K562 (cell line): ENCODE measurements around the gene RNF166. TPM values are rescaled to one million over a fixed set of nuclear protein-coding genes. Genes with fewer than 3 reads are reported as not detected.

Source experiments
- ATAC-seq: fragments of 200-7000 bp; cut with Tn5 transposase; 3 replicates; pipeline ENCODE4 v1.9.1; 2020; ENCODE audit warnings: moderate library complexity
- BruUV-seq: library from RNA; stranded (reverse); fragments of 400-500 nt; replicated peaks from 2 replicates; lab custom pipeline; 2021; lab: Mats Ljungman, UMichigan
- CTCF ChIA-PET: fragments of 300-600 bp; formaldehyde crosslinking; extraction: SDS; loops from one replicate; lab custom pipeline; 2021; ENCODE audit warnings: low intra/inter-chr PET ratio; lab: Yijun Ruan, JAX
- POLR2A ChIA-PET: fragments of 300-600, 350-650 bp; sonication (Branson Sonifier 250); formaldehyde crosslinking; extraction: SDS; loops from one replicate; lab custom pipeline; 2021; ENCODE audit warnings: antibody characterized with exemption, inconsistent platforms; lab: Yijun Ruan, JAX
- DNase-seq, 4 experiments: peaks; one replicate each; pipeline versions ENCODE4 v3.0.0 to v3.0.0-alpha.2; 2011 to 2018; ENCODE audit warnings: low spot score in 3 of 4, mixed read lengths in 3 of 4; ENCODE audit errors: extremely low read depth in 1 of 4
- FAIRE-seq: peaks from 2 replicates; lab custom pipeline; 2011; peaks lifted over from hg19 to GRCh38; lab: Jason Lieb, UNC
- H2AFZ ChIP-seq: 2 replicates; pipeline ENCODE4 v1.6.0; 2011; ENCODE audit warnings: low read depth, low read length, control low read depth, inconsistent platforms
- H3K27ac ChIP-seq: fragments of 200-600 bp; 3 replicates; pipeline ENCODE4 v1.8.0; 2011; ENCODE audit warnings: low read depth, mild to moderate bottlenecking, control low read depth, inconsistent platforms, low read length, moderate library complexity, mixed read lengths; ENCODE audit errors: extremely low read depth
- H3K27me3 ChIP-seq, 2 experiments: fragments of 300-600 bp in 1 of 2; 2 replicates in 1 of 2; 3 replicates in 1 of 2; pipeline versions ENCODE4 v1.6.0 to v1.8.0; 2011; ENCODE audit warnings: inconsistent platforms in 2 of 2, low read length in 2 of 2, mild to moderate bottlenecking in 1 of 2, mixed read lengths in 1 of 2, moderate library complexity in 1 of 2; ENCODE audit not compliant: control insufficient read depth in 2 of 2, insufficient read depth in 2 of 2
- H3K36me3 ChIP-seq: fragments of 300-600 bp; 3 replicates; pipeline ENCODE4 v1.8.0; 2011; ENCODE audit warnings: mild to moderate bottlenecking, low read length, inconsistent platforms; ENCODE audit not compliant: control insufficient read depth, insufficient read depth
- H3K4me1 ChIP-seq, 2 experiments: fragments of 200-600 bp in 1 of 2; replicated peaks in 1 of 2; 2 replicates in 1 of 2; 3 replicates in 1 of 2; pipeline versions ENCODE4 v1.5.1 to v1.8.0; 2011; ENCODE audit warnings: inconsistent platforms in 2 of 2, low read length in 2 of 2, mild to moderate bottlenecking in 1 of 2, mixed read lengths in 1 of 2, moderate library complexity in 1 of 2; ENCODE audit not compliant: control insufficient read depth in 2 of 2, insufficient read depth in 2 of 2
- H3K4me2 ChIP-seq: 2 replicates; pipeline ENCODE4 v1.6.1; 2011; ENCODE audit warnings: low read length, control low read depth, inconsistent platforms, mixed read lengths; ENCODE audit not compliant: insufficient read depth
- H3K4me3 ChIP-seq: fragments of 200-600 bp; sonication (generic), shearing (Covaris generic); 2 replicates; pipeline ENCODE4 v1.5.1; 2016; ENCODE audit warnings: control low read depth, inconsistent platforms
- H3K79me2 ChIP-seq: fragments of 200-600 bp; 3 replicates; pipeline ENCODE4 v1.8.0; 2011; ENCODE audit warnings: low read length, inconsistent platforms; ENCODE audit not compliant: control insufficient read depth, insufficient read depth
- H3K9ac ChIP-seq, 2 experiments: 2 replicates each; pipeline versions ENCODE4 v1.6.0 to v1.6.1; 2011; ENCODE audit warnings: low read depth in 2 of 2, low read length in 2 of 2, control low read depth in 1 of 2, inconsistent platforms in 1 of 2, mild to moderate bottlenecking in 1 of 2, mixed read lengths in 1 of 2; ENCODE audit not compliant: insufficient read depth in 1 of 2
- H3K9me1 ChIP-seq: one replicate; pipeline ENCODE4 v1.6.0; 2011; ENCODE audit warnings: inconsistent platforms, mild to moderate bottlenecking, low read length, moderate library complexity; ENCODE audit not compliant: control insufficient read depth, insufficient read depth
- H3K9me3 ChIP-seq: replicated peaks from 2 replicates; pipeline ENCODE4 v1.5.1; 2011; ENCODE audit warnings: low read depth, low read length, inconsistent platforms; ENCODE audit not compliant: control insufficient read depth, insufficient read depth
- H4K20me1 ChIP-seq: replicated peaks from 2 replicates; pipeline ENCODE4 v1.6.1; 2011; ENCODE audit warnings: low read length, inconsistent platforms, mixed read lengths; ENCODE audit not compliant: control insufficient read depth, insufficient read depth
- PCBP1 ChIP-seq: fragments of 200-400 bp; formaldehyde crosslinking; IDR thresholded peaks from 2 replicates; pipeline ENCODE4 v1.6.1; 2018; ENCODE audit warnings: mild to moderate bottlenecking, low read depth, low read length; ENCODE audit not compliant: poor library complexity, severe bottlenecking
- POLR2G ChIP-seq: fragments of 200-400 bp; formaldehyde crosslinking; IDR thresholded peaks from 2 replicates; pipeline ENCODE4 v1.6.1; 2017; ENCODE audit warnings: low read depth, mild to moderate bottlenecking, antibody characterized with exemption, low read length, moderate library complexity
- RBFOX2 ChIP-seq: fragments of 200-400 bp; formaldehyde crosslinking; IDR thresholded peaks from 2 replicates; pipeline ENCODE4 v1.6.1; 2017; ENCODE audit warnings: low read depth, mild to moderate bottlenecking, low read length, moderate library complexity
- ZNF347 ChIP-seq: fragments of 450-650 bp; formaldehyde crosslinking; IDR thresholded peaks from 2 replicates; pipeline ENCODE4 v1.4.0; 2020; ENCODE audit warnings: low read depth, mild to moderate bottlenecking, moderate library complexity
- WGBS: fragments of 100-300 bp; shearing (Covaris generic); methylation state at CpG from one replicate; pipeline ENCODE4 v1.1.6; 2016; ENCODE audit warnings: low coverage, mixed read lengths; ENCODE audit not compliant: insufficient coverage; ENCODE audit errors: missing lambda C conversion rate; 5-methylcytosine and 5-hydroxymethylcytosine counted together
- in situ Hi-C: fragments of 300-500 bp; cut with MboI; formaldehyde crosslinking; loops from 4 replicates; pipeline ENCODE4 v1.15.0; 2018; ENCODE audit warnings: inconsistent platforms, mixed read lengths
- intact Hi-C: fragments of 100-400 bp; cut with micrococcal nuclease; formaldehyde crosslinking; loops from 2 replicates; pipeline ENCODE4 v1.14.2; 2022
- polyA plus RNA-seq, 8 experiments: library from polyadenylated mRNA; depleted of rRNA in 4 of 8; stranded (reverse) in 5 of 8; unstranded in 3 of 8; fragments of >200 nt; fragmentation: Nextera tagmentation in 2 of 8; fragmentation: Illumina TruSeq in 1 of 8; extraction: Ambion mirVana in 2 of 8; extraction: Trizol in 1 of 8; gene quantifications; 2 replicates each; pipeline versions ENCODE4 v1.2.1 to v1.2.3, GENCODE V29; 2011 to 2014; ENCODE audit warnings: inconsistent platforms in 1 of 8, missing spikeins in 1 of 8
- total RNA-seq, 7 experiments: library from RNA; depleted of rRNA in 6 of 7; stranded (reverse); fragments of >200 nt in 6 of 7; fragmentation: Illumina TruSeq in 2 of 7; extraction: Trizol in 2 of 7; gene quantifications; 2 replicates each; pipeline versions ENCODE4 v1.2.1 to v1.2.3, GENCODE V29; 2011 to 2021; ENCODE audit warnings: low replicate concordance in 1 of 7
- TF ChIP-seq, protein P1 (sequence below): fragments of 450-650 bp; formaldehyde crosslinking; IDR thresholded peaks from 2 replicates; pipeline ENCODE4 v1.4.0; 2020; ENCODE audit warnings: mild to moderate bottlenecking
- TF ChIP-seq, protein P2 (sequence below), 3 experiments: fragments of 200-800 bp in 1 of 3; sonication (Bioruptor generic) in 1 of 3; sonication (generic) in 1 of 3; formaldehyde crosslinking in 1 of 3; IDR thresholded peaks; 2 replicates each; pipeline versions ENCODE4 v1.6.1 to v1.8.0; 2016 to 2022; ENCODE audit warnings: mild to moderate bottlenecking in 2 of 3, missing compliant biosample characterization in 2 of 3, missing genetic modification characterization in 2 of 3, missing genetic modification reagents in 1 of 3

RNF166 gene
- total and polyA plus RNA-seq, 9 of the 15 experiments (the other 6 are each of a cell fraction or from before 2014, with no cell fraction given): 0.56 to 60.3 (median 19.5) TPM

DNA sequence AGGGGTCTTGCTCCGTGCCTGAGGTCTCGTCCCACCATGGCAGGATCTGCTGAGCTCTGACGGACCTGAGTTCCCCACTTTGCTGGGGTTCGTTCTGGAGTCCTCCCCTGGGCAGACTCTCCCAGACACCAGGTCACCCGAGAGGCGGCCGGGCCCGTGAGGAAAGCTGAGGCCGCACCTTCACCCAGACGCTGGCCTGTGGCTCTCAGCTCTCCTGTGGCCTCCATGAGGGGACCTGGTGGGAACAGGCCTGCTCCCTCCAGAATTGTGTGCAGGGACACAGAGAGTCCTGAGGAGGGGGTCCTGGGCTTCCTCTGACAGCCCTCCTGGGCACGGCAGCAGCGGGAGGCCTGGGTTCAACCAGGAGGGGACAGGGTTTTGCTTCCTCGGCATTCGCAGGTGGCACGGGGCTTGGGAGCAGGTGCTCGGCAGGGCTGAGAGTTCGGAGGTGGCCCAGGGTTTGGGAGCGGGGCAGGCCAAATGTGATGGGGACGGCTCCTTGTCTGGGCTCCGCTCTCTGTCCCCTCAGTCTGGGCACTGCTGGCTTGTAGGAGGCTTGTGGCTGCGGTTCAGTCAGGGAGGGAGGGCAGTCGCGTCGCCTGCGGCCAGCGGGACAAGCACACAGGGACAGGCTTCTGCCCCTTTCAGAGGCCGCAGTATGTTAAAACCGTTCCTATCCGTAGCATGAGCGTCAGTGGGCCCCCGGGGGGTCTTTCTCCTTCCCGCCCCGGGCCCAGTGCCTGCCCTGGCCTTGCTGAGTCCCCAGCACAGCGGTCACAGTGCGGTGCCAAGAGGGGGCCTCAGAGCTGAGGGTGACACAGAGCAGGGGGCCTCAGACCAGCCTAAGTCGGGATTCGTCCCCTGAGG, 11.8 kb downstream of the RNF166 start:
- no peaks in the 10 kb centered on the region for H3K79me2 ChIP-seq
- DNase-seq (no peak), ATAC-seq (no peak), FAIRE-seq (no peak)
- peaks cover 35% of the 10 kb centered on the region; the same call in 1 of the 3 replicates for H3K36me3 ChIP-seq
- H3K4me3 ChIP-seq: no peak overlapping the region
- no peak overlapping the region for H3K4me2 ChIP-seq
- CTCF ChIA-PET: no interaction called here
- peak; percentile 11 for TF ChIP-seq PCBP1
- TF ChIP-seq, protein P1, sequence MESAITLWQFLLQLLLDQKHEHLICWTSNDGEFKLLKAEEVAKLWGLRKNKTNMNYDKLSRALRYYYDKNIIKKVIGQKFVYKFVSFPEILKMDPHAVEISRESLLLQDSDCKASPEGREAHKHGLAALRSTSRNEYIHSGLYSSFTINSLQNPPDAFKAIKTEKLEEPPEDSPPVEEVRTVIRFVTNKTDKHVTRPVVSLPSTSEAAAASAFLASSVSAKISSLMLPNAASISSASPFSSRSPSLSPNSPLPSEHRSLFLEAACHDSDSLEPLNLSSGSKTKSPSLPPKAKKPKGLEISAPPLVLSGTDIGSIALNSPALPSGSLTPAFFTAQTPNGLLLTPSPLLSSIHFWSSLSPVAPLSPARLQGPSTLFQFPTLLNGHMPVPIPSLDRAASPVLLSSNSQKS: no peak
- TF ChIP-seq RBFOX2: 0 out of 2 replicates have a peak, but pooled peaks have one; percentile 25
- peak; percentile 57 for TF ChIP-seq POLR2G
- no peak for TF ChIP-seq ZNF347 (CRISPR knock-in tag)
- TF ChIP-seq, protein P2, sequence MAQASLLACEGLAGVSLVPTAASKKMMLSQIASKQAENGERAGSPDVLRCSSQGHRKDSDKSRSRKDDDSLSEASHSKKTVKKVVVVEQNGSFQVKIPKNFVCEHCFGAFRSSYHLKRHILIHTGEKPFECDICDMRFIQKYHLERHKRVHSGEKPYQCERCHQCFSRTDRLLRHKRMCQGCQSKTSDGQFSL (CRISPR knock-in tag; IDR thresholded peaks at IDR 0.05): 0 out of 2 replicates have a peak, but pooled peaks have one; percentile 12
- TF ChIP-seq, protein P2 (tag; IDR thresholded peaks at IDR 0.05): no peak
- no peaks in the 10 kb centered on the region for H4K20me1 ChIP-seq
- 80% methylated on average over 35 of the region's 37 CpGs for WGBS
- in situ Hi-C loops (no loop called here), intact Hi-C loops (no loop called here)
- H3K9me1 ChIP-seq: no peaks in the 10 kb centered on the region
- H3K9me3 ChIP-seq: no peaks in the 10 kb centered on the region
- H3K9ac ChIP-seq: peak overlapping the region in 1 of 2 experiments; percentile 6; a peak in 1 of 4 replicates
- H3K27ac ChIP-seq: no peak overlapping the region
- POLR2A ChIA-PET: interaction anchor here (0.5 to 1.1 kb wide), 2 partner anchors 10 to 18 kb away, joined by 3 read pairs; no protein-coding TSS in a partner anchor
- no TSS peak for BruUV-seq
- no peak overlapping the region for H2AFZ ChIP-seq
- H3K4me1 ChIP-seq: peaks cover 11 to 85% of the 10 kb centered on the region in 2 experiments
- no peaks in the 10 kb centered on the region for H3K27me3 ChIP-seq
